GM18873 (cell line): Measurements from ENCODE around the gene CCL22.
"Not testable (repeated sequence)": the region's sequence is repeated elsewhere in the genome, so short reads cannot be mapped to it uniquely, and the experiment has no call there.

Experiments used
- ATAC-seq: cut with Tn5 transposase; IDR thresholded peaks from one replicate; pipeline ENCODE4 v1.9.1; 2021; ENCODE audit warnings: mild to moderate bottlenecking, moderate library complexity, moderate number of reproducible peaks; ENCODE audit not compliant: unreplicated experiment, low FRiP score

Gene CCL22

DNA sequence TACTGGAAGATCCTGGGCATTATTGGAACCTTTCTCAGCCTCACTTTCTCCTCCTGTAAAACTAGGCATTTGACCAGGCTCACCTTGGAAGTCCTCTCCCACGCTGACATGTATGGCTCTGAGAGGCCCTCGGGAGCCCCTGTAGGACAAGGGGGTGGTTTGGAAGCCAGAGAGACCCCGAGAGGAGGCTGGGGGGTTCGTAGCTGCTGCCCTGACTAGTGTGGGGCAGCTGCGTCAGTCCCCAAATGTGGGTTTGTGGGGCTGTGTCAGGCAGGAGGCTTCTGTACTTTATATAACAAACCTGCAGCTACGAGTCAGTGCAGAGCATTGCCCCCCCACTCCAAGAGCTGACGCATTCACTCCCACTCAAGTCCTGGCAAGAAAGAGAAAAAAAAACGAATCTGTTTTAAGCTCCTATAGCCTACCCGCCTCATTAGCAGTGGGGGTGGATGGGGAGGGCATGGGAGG, 15.5 kb downstream of the CCL22 start:
- no peak for ATAC-seq

- ATAC-seq: not testable (repeated sequence)
Observed at GRCh38 chr16:57374925-57375465, 16.4 kb downstream of the CCL22 start.

DNA sequence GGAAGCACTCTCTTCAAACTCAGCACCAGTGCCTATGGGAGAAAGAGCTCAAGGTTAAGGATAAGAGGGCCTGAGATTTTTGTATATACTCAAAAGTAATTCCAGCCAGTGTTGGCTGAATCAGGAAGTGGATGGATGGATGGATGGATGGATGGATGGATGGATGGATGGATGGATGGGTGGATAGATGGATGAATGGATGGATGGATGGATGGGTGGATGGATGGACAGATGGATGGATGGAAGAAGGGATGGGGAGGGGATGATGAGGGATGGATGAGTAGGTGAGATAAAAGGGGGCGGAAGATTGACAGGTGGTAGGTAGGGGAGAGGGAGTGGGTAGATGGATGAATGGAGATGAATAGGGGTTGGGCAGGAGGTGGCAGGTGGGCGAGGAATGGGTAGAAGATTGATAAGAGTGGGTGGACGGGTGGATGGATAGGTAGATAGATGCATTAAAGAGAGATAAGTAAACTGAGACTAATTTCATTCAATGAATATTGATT, 17.8 kb downstream of the CCL22 start:
- ATAC-seq: no peak

DNA sequence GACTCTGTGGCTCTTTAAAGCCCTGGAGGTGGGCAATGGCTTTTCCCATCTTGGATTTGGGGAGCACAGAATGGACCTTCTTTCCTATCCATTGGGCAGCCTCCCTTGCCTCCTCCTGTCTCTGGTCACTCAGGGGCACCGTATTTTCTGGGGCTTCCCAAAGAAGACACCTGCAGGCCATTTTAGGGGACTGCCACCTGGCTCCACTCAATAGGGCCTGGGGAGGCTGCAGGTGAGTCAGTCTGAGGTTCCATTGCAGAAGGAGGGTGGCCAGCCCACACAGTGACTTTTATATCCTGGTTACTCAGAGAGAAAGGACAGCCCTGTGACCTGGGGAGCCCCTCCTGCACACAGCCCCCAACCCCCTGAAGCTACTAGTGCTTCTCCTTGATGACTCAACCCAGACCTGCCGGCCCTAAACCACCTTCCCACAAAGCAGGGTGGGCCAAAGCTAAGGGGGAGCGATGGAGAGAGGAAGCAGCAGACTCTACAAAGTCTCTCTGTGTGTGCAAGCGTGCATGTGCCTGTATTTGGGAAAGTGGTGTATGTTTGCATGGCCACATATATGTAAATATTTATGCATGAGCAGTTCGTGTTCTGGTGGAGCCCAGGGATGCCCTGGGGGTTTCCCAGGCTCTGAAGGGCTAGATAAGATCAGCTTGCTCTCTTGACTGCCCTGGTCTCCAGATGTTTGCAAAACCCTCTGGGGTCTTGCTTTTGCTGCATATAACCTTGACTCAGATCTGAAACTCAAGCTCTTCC, 18.7 kb downstream of the CCL22 start:
- peak; percentile 66 for ATAC-seq

DNA sequence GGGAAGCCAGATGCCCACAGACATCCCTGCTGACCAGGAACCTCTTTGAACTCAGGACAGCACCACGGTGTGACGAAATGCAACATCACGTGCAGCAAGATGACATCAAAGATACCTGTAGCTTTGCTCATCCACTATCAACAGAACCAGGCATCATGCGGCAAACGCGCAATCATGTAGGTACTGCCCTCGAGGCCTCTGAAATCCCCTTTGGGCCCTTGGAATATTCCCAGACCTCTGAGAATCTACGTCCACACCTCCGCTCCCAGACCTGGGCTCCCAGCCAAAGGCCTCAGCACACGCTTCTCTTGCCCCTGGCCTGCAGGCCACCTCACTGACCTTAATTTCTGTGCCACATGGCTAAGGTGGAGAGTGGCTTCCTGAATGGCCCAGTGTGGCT, 21.0 kb downstream of the CCL22 start:
- no peak for ATAC-seq

GRCh38 chr16:57380671-57381462, 22.3 kb downstream of the CCL22 start:
- no peak for ATAC-seq

DNA sequence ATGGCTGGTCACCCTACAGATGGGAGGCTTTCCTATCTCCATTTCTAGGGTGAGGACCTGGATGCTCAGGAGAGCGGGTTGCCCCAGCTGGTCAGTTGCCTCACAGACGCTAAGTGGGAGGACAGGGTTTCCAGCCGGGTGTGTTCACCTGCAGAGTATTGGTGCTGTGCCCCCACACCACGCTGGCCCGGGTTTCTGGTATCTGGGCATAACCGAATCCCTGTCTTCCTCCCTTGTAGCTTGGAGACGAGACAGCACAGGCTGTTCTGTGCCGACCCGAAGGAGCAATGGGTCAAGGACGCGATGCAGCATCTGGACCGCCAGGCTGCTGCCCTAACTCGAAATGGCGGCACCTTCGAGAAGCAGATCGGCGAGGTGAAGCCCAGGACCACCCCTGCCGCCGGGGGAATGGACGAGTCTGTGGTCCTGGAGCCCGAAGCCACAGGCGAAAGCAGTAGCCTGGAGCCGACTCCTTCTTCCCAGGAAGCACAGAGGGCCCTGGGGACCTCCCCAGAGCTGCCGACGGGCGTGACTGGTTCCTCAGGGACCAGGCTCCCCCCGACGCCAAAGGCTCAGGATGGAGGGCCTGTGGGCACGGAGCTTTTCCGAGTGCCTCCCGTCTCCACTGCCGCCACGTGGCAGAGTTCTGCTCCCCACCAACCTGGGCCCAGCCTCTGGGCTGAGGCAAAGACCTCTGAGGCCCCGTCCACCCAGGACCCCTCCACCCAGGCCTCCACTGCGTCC, 23.4 kb downstream of the CCL22 start:
- ATAC-seq: no peak

- ATAC-seq: no peak
Observed at GRCh38 chr16:57382535-57383275, 24.1 kb downstream of the CCL22 start.

- ATAC-seq: no peak
Observed at GRCh38 chr16:57383276-57384247, 25.0 kb downstream of the CCL22 start.

DNA sequence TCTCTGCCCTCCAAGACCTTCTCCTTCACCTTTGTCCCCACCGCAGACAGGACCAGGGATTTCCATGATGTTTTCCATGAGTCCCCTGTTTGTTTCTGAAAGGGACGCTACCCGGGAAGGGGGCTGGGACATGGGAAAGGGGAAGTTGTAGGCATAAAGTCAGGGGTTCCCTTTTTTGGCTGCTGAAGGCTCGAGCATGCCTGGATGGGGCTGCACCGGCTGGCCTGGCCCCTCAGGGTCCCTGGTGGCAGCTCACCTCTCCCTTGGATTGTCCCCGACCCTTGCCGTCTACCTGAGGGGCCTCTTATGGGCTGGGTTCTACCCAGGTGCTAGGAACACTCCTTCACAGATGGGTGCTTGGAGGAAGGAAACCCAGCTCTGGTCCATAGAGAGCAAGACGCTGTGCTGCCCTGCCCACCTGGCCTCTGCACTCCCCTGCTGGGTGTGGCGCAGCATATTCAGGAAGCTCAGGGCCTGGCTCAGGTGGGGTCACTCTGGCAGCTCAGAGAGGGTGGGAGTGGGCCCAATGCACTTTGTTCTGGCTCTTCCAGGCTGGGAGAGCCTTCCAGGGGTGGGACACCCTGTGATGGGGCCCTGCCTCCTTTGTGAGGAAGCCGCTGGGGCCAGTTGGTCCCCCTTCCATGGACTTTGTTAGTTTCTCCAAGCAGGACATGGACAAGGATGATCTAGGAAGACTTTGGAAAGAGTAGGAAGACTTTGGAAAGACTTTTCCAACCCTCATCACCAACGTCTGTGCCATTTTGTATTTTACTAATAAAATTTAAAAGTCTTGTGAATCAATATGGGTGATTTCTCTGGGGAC, 25.9 kb downstream of the CCL22 start:
- no peak for ATAC-seq

DNA sequence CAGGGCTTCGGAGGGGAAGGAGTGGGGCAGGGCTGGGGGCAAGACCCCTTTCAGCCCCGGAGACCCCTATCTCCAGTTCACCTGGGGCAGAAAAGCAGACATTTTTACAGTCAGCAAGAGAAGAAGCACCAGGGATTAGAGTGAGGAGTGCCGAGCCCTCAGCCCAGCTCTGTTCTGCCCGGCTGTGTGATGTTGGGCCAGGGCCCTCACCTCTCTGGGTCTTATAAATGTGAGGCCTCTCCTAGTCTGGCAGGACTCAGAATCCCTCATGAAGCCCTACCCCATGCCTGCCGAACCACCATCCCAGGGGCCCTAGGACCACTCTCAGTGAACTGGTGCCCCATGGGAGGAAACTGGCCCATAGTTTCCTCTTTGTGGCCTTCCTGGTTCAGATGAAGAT, 26.5 kb downstream of the CCL22 start:
- ATAC-seq: no peak

DNA sequence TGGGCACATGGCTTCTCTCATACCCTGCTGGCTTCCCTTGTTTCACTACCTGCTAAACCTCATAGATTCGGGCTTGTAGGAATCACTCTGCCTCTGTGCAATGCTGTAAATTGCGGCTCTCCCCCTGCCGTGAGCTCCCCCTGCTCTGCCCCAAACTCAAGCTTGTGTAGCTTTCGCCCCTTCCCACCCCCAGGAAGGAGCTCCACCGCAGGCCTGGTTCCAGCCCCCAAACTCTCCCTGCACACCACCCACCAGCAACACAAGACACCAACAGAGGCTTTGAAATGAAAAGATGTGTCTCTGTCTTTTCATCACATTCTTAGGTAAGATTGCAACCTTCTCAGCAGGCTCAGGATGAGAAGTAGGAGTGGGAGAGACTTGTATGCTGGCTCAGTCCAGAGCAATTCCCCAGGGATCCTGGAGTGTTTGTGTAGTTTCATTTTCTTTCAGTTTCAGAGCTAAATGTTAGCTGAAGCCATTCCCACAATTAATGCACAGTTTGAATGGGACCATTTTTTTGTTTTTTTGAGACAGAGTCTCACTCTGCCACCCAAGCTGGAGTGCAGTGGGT, 27.9 kb downstream of the CCL22 start:
- ATAC-seq: no peak

DNA sequence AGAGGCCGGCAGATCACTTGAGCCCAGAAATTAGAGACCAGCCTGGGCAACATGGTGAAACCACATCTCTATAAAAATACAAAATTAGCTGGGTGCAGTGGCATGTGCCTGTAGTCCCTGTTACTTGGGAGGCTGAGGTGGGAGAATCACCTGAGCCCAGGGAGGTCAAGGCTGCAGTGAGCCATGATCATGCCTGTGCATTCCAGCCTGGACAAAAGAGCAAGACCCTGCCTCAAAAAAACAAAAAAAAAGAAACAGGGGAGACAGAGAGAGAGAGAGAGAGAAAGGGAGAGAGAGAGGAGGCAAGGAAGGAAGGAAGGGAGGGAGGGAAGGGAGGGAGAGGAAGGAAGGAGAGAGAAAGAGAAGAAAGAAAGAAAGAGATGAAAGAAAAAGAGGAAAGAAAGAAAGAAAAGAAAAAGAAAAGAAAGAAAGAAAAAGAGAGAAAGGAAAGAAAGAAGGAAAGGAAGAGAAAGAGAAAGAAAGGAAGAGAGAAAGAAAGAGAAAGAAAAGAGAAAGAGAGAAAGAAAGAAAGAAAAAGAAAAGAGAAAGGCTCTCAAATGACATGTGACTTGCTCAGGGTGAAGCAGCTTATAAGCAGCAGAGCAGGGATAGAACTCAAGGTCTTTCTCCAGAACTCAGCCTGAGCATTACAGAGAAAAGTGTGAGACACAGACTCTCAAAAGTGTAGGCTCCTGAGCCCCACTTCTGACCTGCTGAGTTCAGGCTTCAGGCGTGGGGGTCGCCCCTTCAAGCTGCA, 29.2 kb downstream of the CCL22 start:
- ATAC-seq: no peak

GRCh38 chr16:57388359-57389086, 29.9 kb downstream of the CCL22 start:
- ATAC-seq: no peak

GRCh38 chr16:57389087-57389468, 30.5 kb downstream of the CCL22 start:
- no peak for ATAC-seq

- ATAC-seq: no peak
Observed at GRCh38 chr16:57390636-57391295, 32.2 kb downstream of the CCL22 start.
